Brain microvascular endothelial cell (primary cell): ENCODE measurements around the gene GRIK3.

ENCODE experiments used
- DNase-seq: peaks from one replicate; pipeline ENCODE4 v3.0.0-alpha.2; 2020
- H3K27ac ChIP-seq: fragments of 250-450 bp; sonication (Bioruptor Pico); 2 replicates; pipeline ENCODE4 v1.5.1; 2020; ENCODE audit warnings: mild to moderate bottlenecking, moderate library complexity
- H3K27me3 ChIP-seq: fragments of 250-450 bp; sonication (Bioruptor Pico); replicated peaks from 2 replicates; pipeline ENCODE4 v1.5.1; 2020; ENCODE audit warnings: mild to moderate bottlenecking
- H3K36me3 ChIP-seq: fragments of 250-450 bp; sonication (Bioruptor Pico); replicated peaks from 2 replicates; pipeline ENCODE4 v1.5.1; 2020; ENCODE audit warnings: mild to moderate bottlenecking
- H3K4me3 ChIP-seq: 2 replicates; pipeline ENCODE4 v1.5.1; 2011; ENCODE audit warnings: low read depth, mild to moderate bottlenecking, control low read depth, low read length, moderate library complexity
- in situ Hi-C: cut with HindIII; loops from 2 replicates; pipeline ENCODE4 v1.10.0; 2017; ENCODE audit warnings: low sequenced_read_pairs, low pct_ligation_motif_present
- TF ChIP-seq, protein P1 (sequence below): IDR thresholded peaks from 2 replicates; pipeline ENCODE4 v1.5.1; 2011; ENCODE audit warnings: low read depth, mild to moderate bottlenecking, moderate library complexity, low read length, control low read depth, inconsistent platforms; ENCODE audit errors: missing control alignments

Gene GRIK3

DNA sequence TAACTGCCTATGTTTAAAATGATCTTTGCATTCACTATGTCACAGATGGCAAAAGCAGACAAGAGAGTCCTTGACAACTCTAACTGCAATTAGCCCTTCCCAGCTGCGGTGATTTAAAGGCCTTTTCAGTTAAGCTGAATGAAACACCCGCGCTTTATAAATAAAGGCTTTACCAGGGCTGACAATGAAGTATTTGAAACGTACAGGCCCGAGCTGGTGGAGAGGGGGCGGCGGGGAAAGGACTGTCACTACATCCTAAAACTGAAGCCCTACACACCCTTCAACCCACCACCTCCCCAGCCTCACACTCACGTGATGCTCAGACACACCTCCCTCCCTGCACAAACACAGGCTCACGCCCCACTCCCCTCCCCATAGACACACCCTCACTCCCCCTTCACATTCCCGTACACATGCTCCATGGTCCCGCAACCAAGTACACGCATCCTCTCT is 45.5 kb downstream of the GRIK3 start:
- no peak overlapping the region for H3K4me3 ChIP-seq
- no peaks in the 10 kb centered on the region for H3K36me3 ChIP-seq
- H3K27ac ChIP-seq, result no peak overlapping the region
- TF ChIP-seq, protein P1, sequence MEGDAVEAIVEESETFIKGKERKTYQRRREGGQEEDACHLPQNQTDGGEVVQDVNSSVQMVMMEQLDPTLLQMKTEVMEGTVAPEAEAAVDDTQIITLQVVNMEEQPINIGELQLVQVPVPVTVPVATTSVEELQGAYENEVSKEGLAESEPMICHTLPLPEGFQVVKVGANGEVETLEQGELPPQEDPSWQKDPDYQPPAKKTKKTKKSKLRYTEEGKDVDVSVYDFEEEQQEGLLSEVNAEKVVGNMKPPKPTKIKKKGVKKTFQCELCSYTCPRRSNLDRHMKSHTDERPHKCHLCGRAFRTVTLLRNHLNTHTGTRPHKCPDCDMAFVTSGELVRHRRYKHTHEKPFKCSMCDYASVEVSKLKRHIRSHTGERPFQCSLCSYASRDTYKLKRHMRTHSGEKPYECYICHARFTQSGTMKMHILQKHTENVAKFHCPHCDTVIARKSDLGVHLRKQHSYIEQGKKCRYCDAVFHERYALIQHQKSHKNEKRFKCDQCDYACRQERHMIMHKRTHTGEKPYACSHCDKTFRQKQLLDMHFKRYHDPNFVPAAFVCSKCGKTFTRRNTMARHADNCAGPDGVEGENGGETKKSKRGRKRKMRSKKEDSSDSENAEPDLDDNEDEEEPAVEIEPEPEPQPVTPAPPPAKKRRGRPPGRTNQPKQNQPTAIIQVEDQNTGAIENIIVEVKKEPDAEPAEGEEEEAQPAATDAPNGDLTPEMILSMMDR, result no peak
- H3K27me3 ChIP-seq, result no peaks in the 10 kb centered on the region
- in situ Hi-C loops, result no loop called here
- DNase-seq, result no peak

DNA sequence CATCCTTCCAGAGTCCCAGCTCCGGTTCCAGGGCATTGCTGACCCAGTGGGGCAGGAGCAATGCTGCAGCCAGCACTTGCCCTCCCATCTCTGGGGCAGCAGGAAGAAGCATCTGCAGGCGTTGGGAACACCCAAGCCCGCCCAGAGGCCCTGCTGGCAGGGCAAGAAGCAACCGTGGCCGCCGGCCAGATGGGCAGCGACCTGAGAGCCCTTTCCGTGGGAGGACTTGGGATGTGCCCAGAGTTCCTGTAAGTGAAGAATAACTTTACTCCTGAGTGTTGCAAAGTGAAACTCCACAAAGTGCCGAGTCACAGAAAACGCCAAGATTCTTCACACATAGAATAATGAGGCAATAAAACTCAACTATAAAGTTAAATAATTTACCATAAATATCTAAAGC is 46.0 kb downstream of the GRIK3 start:
- TF ChIP-seq, protein P1, result no peak
- Histone ChIP-seq H3K27ac (no peak overlapping the region), H3K36me3 (no peaks in the 10 kb centered on the region), H3K27me3 (no peaks in the 10 kb centered on the region), H3K4me3 (no peak overlapping the region)
- DNase-seq, result no peak
- in situ Hi-C loops, result no loop called here

DNA sequence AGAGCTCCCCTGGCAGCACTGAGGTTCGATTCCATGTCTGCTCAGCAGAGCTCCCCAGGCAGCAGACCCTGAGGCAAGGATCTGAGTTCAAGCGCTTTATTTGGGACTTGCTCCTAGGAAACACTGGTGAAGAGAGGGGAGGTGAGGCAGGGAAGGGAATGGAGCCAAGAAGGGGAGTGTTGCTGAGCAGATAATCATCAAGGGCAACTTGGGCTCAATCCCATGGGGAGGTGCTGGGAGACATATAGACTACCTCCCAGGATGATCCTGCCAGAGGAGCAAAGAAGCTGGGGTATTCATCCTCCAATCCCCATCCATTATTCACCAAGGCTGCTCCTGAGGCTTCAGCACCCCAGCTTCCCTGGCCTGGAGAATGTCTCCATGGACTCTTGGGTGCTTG is 47.0 kb downstream of the GRIK3 start:
- TF ChIP-seq, protein P1, result no peak
- DNase-seq, result no peak
- no peaks in the 10 kb centered on the region for H3K27me3 ChIP-seq
- no peak overlapping the region for H3K4me3 ChIP-seq
- H3K27ac ChIP-seq, result no peak overlapping the region
- no peaks in the 10 kb centered on the region for H3K36me3 ChIP-seq
- in situ Hi-C loops, result no loop called here

DNA sequence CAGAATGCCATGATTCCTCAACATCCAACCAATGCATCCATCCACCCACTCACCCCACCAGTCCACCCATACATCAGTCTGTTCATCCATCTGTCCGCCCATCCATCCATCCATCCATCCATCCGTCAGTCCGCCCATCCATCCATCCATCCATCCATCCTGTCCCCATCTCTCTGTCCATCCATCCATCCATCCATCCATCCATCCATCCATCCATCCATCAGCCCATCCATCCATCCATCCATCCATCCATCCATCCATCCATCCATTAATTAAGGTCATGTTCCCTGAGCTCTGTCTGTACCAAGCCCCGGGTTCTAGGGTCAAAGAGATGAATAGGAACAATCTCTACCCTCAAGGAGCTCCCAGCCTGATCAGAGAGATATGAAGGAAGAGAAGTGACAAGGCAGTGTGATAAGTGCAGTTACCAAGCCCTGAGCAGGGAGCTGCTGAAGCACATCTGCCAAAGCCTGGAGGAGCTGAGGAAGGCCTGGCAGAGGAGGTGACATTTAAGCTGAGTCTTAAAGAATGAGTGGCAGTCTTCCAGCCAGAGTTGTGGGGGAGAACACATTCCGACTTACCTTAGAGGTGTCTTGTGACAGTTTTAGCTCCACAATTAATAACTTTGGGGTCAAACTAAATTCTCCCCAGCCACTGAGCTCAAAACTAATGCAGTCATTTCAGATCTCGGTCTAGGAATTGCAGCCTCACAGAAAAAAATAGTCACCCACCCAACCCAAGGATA is 47.9 kb downstream of the GRIK3 start:
- Histone ChIP-seq H3K36me3 (no peaks in the 10 kb centered on the region), H3K27ac (no peak overlapping the region), H3K4me3 (no peak overlapping the region), H3K27me3 (no peaks in the 10 kb centered on the region)
- TF ChIP-seq, protein P1, result no peak
- in situ Hi-C loops, result no loop called here
- DNase-seq, result no peak

DNA sequence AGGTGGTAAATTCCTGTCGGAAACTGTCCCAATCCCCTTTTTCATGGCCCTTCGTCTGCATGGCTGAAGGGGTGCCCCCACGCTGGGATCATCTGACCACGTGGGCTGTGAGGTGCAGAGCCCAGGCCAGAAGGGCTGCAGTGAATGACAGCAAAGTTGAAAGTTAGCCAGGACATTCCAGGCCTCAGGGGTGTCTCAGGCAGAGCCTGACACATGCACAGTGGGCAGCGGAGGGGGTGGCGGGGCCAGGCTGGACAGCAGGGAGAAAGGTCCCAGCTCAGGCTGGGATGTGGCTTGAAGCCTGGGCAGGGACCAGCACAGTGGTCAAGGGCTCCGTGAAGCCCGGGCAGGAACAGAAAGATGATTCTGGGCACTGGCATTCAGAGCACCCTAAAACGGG is 49.6 kb downstream of the GRIK3 start:
- no peaks in the 10 kb centered on the region for H3K27me3 ChIP-seq
- TF ChIP-seq, protein P1, result no peak
- DNase-seq, result no peak
- H3K27ac ChIP-seq, result no peak overlapping the region
- in situ Hi-C loops, result no loop called here
- H3K4me3 ChIP-seq, result no peak overlapping the region
- no peaks in the 10 kb centered on the region for H3K36me3 ChIP-seq

DNA sequence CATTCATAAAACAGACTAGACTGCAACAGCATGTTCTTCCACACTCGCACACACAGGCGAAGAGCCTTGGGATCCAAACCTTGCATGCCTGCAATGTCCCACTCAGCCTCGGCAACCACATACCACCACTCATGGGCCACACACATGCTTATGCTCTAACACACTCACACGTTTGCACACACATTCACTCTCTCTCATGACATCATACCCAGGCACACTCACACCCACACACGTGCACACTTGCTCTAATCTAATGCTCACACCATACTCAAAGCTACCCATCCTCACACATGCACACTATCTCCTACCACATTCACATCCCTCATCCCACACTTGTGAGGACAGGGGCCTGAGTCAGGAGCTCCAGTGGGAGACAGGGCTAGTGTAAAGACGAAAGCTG is 50.3 kb downstream of the GRIK3 start:
- Histone ChIP-seq H3K27ac (no peak overlapping the region), H3K27me3 (no peaks in the 10 kb centered on the region), H3K4me3 (no peak overlapping the region), H3K36me3 (no peaks in the 10 kb centered on the region)
- in situ Hi-C loops, result no loop called here
- no peak for DNase-seq
- TF ChIP-seq, protein P1, result no peak
